DND-41 (cell line): Measurements from ENCODE around the gene ZFP36.

Experiments used
- CTCF ChIP-seq: IDR thresholded peaks from 2 replicates; pipeline ENCODE4 v1.5.1; 2012; ENCODE audit warnings: borderline replicate concordance, low read length, moderate library complexity, mild to moderate bottlenecking; ENCODE audit not compliant: poor library complexity, severe bottlenecking; ENCODE audit errors: extremely low read depth
- EZH2 ChIP-seq: IDR thresholded peaks from 3 replicates; pipeline ENCODE4 v1.6.1; 2012; ENCODE audit warnings: borderline replicate concordance, low read depth, mild to moderate bottlenecking, moderate library complexity, low read length, inconsistent platforms; ENCODE audit not compliant: severe bottlenecking

- TF ChIP-seq CTCF (no peak), EZH2 (no peak)
Measured at GRCh38 chr19:39369200-39369599, 37.4 kb upstream of the ZFP36 start.
